Putamen (tissue), 1 donor: ENCODE results near the gene C10orf67.
"Not testable (repeated sequence)": the region's sequence is repeated elsewhere in the genome, so short reads cannot be mapped to it uniquely, and the experiment has no call there.

Experiments
- DNase-seq: peaks from one replicate; pipeline ENCODE4 v3.0.0-alpha.2; 2016; ENCODE audit warnings: low spot score

Gene C10orf67

GRCh38 chr10:23263441-23264164 is 81.0 kb downstream of the C10orf67 start:
- DNase-seq = no peak

GRCh38 chr10:23262928-23263327 is 81.7 kb downstream of the C10orf67 start:
- DNase-seq = no peak

GRCh38 chr10:23258516-23258915 is 86.1 kb downstream of the C10orf67 start:
- no peak for DNase-seq

GRCh38 chr10:23253780-23254179 is 90.8 kb downstream of the C10orf67 start:
- no peak for DNase-seq

GRCh38 chr10:23252859-23253258 is 91.7 kb downstream of the C10orf67 start:
- DNase-seq = not testable (repeated sequence)

- not testable (repeated sequence) for DNase-seq
Measured at GRCh38 chr10:23241779-23242178, 102.8 kb downstream of the C10orf67 start.

- DNase-seq = no peak
Measured at GRCh38 chr10:23238015-23238414, 106.6 kb downstream of the C10orf67 start.

GRCh38 chr10:23230582-23230981 is 114.0 kb downstream of the C10orf67 start:
- no peak for DNase-seq

GRCh38 chr10:23217471-23217870 is 127.1 kb downstream of the C10orf67 start:
- DNase-seq = no peak

GRCh38 chr10:23205972-23206642 is 138.5 kb downstream of the C10orf67 start:
- DNase-seq = no peak

GRCh38 chr10:23204773-23205172 is 139.8 kb downstream of the C10orf67 start:
- no peak for DNase-seq

GRCh38 chr10:23203369-23204325 is 140.9 kb downstream of the C10orf67 start:
- DNase-seq = no peak

GRCh38 chr10:23202779-23203178 is 141.8 kb downstream of the C10orf67 start:
- DNase-seq = no peak

GRCh38 chr10:23201837-23202236 is 142.8 kb downstream of the C10orf67 start:
- no peak for DNase-seq

GRCh38 chr10:23200997-23201652 is 143.5 kb downstream of the C10orf67 start:
- DNase-seq = no peak

GRCh38 chr10:23200586-23200985 is 144.0 kb downstream of the C10orf67 start:
- DNase-seq = no peak

- DNase-seq = no peak
Measured at GRCh38 chr10:23199768-23200511, 144.7 kb downstream of the C10orf67 start.

GRCh38 chr10:23198940-23199767 is 145.4 kb downstream of the C10orf67 start:
- DNase-seq = no peak

GRCh38 chr10:23198610-23198939 is 146.0 kb downstream of the C10orf67 start:
- DNase-seq = no peak

- DNase-seq = no peak
Measured at GRCh38 chr10:23197416-23197861, 147.2 kb downstream of the C10orf67 start.
